Fibroblast of lung (primary cell): ENCODE data around the gene PHC2. TPM values are rescaled to one million over a fixed set of nuclear protein-coding genes. Genes with fewer than 3 reads are reported as not detected.

Source experiments
- DNase-seq, 2 donors: peaks; one replicate each; pipeline versions ENCODE4 v3.0.0 to v3.0.0-alpha.2; 2010; ENCODE audit warnings: low read depth in 2 of 2
- H2AFZ ChIP-seq: 2 replicates; pipeline ENCODE4 v1.5.1; 2012; ENCODE audit warnings: low read length, control low read depth, inconsistent platforms
- H3K27ac ChIP-seq: 2 replicates; pipeline ENCODE4 v1.5.1; 2011; ENCODE audit warnings: low read length, control low read depth; ENCODE audit not compliant: insufficient read depth
- H3K27me3 ChIP-seq: 2 replicates; pipeline ENCODE4 v1.5.1; 2011; ENCODE audit warnings: mild to moderate bottlenecking, low read length; ENCODE audit not compliant: control insufficient read depth, insufficient read depth
- H3K36me3 ChIP-seq: 2 replicates; pipeline ENCODE4 v1.5.1; 2011; ENCODE audit warnings: low read length; ENCODE audit not compliant: control insufficient read depth, insufficient read depth
- H3K4me1 ChIP-seq: 2 replicates; pipeline ENCODE4 v1.5.1; 2011; ENCODE audit warnings: low read length; ENCODE audit not compliant: control insufficient read depth, insufficient read depth; ENCODE audit errors: extremely low read depth
- H3K4me2 ChIP-seq: 2 replicates; pipeline ENCODE4 v1.5.1; 2011; ENCODE audit warnings: low read length, control low read depth; ENCODE audit not compliant: insufficient read depth; ENCODE audit errors: extremely low read depth
- H3K4me3 ChIP-seq, 4 experiments: fragments of 200-600 bp in 1 of 4; sonication (generic) in 1 of 4; replicated peaks in 1 of 4; 2 replicates each; pipeline ENCODE4 v1.5.1; 2011 to 2016; ENCODE audit warnings: low read length in 4 of 4, low read depth in 3 of 4, mild to moderate bottlenecking in 3 of 4, control low read depth in 2 of 4, inconsistent platforms in 1 of 4, mixed read lengths in 1 of 4; ENCODE audit not compliant: insufficient read depth in 1 of 4; ENCODE audit errors: control extremely low read depth in 1 of 4
- H3K79me2 ChIP-seq: 2 replicates; pipeline ENCODE4 v1.5.1; 2012; ENCODE audit warnings: mild to moderate bottlenecking, low read length, inconsistent platforms; ENCODE audit not compliant: control insufficient read depth, insufficient read depth
- H3K9ac ChIP-seq: 2 replicates; pipeline ENCODE4 v1.5.1; 2011; ENCODE audit warnings: mild to moderate bottlenecking, low read length, control low read depth; ENCODE audit not compliant: insufficient read depth
- H3K9me3 ChIP-seq: 2 replicates; pipeline ENCODE4 v1.5.1; 2012; ENCODE audit warnings: low read depth, low read length; ENCODE audit not compliant: control insufficient read depth, insufficient read depth
- H4K20me1 ChIP-seq: 2 replicates; pipeline ENCODE4 v1.5.1; 2011; ENCODE audit warnings: low read length; ENCODE audit not compliant: control insufficient read depth, insufficient read depth; ENCODE audit errors: extremely low read depth
- CTCF ChIP-seq, 2 donors: IDR thresholded peaks in 1 of 2; conservative IDR thresholded peaks in 1 of 2; 1 replicate in 1 of 2; 2 replicates in 1 of 2; pipeline ENCODE4 v1.5.1; 2011 to 2012; ENCODE audit warnings: low read length in 2 of 2, control low read depth in 1 of 2, inconsistent platforms in 1 of 2, low read depth in 1 of 2, mild to moderate bottlenecking in 1 of 2
- EZH2 ChIP-seq: IDR thresholded peaks from 2 replicates; pipeline ENCODE4 v1.5.1; 2012; ENCODE audit warnings: low read length, control low read depth, mild to moderate bottlenecking; ENCODE audit errors: missing control alignments
- polyA plus RNA-seq, 2 donors: library from polyadenylated mRNA; depleted of rRNA in 1 of 2; stranded (reverse) in 1 of 2; unstranded in 1 of 2; fragments of >200 nt; gene quantifications; 2 replicates each; pipeline ENCODE4 v1.2.1, GENCODE V29; 2011 to 2012; ENCODE audit warnings: missing spikeins in 1 of 2
- total RNA-seq: library from RNA; depleted of rRNA; stranded (reverse); fragments of >200 nt; gene quantifications from 2 replicates; pipeline ENCODE4 v1.2.1, GENCODE V29; 2014

Gene PHC2
- total and polyA plus RNA-seq, 2 donors (not counting 1 experiment from before 2014, with no cell fraction given), result 62.6 to 75.8 TPM

- Histone ChIP-seq H3K4me1 (no peaks in the 10 kb centered on the region), H3K9ac (no peak overlapping the region), H4K20me1 (no peaks in the 10 kb centered on the region), H3K36me3 (no peaks in the 10 kb centered on the region), H3K4me3 (no peak overlapping the region), H3K4me2 (no peak overlapping the region), H3K27ac (no peak overlapping the region), H2AFZ (no peak overlapping the region), H3K27me3 (peaks cover 3% of the 10 kb centered on the region), H3K79me2 (no peaks in the 10 kb centered on the region), H3K9me3 (no peaks in the 10 kb centered on the region)
- no peak for TF ChIP-seq CTCF (conservative IDR thresholded peaks at IDR 0.05 in 1 of 2, IDR thresholded peaks at IDR 0.05 in 1 of 2; ENCODE audit: low read depth in 1 of 2, low read length in 2 of 2)
- TF ChIP-seq EZH2, result no peak
- DNase-seq, result no peak
These were observed 116.5 kb downstream of the PHC2 start for GRCh38 chr1:33314416-33314815.

GRCh38 chr1:33312413-33312749 is 118.5 kb downstream of the PHC2 start:
- no peak for TF ChIP-seq EZH2
- no peak for TF ChIP-seq CTCF (conservative IDR thresholded peaks at IDR 0.05 in 1 of 2, IDR thresholded peaks at IDR 0.05 in 1 of 2; ENCODE audit: low read depth in 1 of 2, low read length in 2 of 2)
- no peak overlapping the region for H3K4me2 ChIP-seq
- no peaks in the 10 kb centered on the region for H4K20me1 ChIP-seq
- no peaks in the 10 kb centered on the region for H3K9me3 ChIP-seq
- no peak for DNase-seq
- no peaks in the 10 kb centered on the region for H3K36me3 ChIP-seq
- no peak overlapping the region for H3K27ac ChIP-seq
- H3K4me3 ChIP-seq, result no peak overlapping the region
- no peak overlapping the region for H3K9ac ChIP-seq
- H3K27me3 ChIP-seq, result peaks cover 3% of the 10 kb centered on the region
- no peaks in the 10 kb centered on the region for H3K4me1 ChIP-seq
- no peak overlapping the region for H2AFZ ChIP-seq
- H3K79me2 ChIP-seq, result no peaks in the 10 kb centered on the region

GRCh38 chr1:33311706-33312412 is 119.0 kb downstream of the PHC2 start:
- no peak overlapping the region for H3K9ac ChIP-seq
- DNase-seq, result no peak
- no peak for TF ChIP-seq CTCF (conservative IDR thresholded peaks at IDR 0.05 in 1 of 2, IDR thresholded peaks at IDR 0.05 in 1 of 2; ENCODE audit: low read depth in 1 of 2, low read length in 2 of 2)
- TF ChIP-seq EZH2, result no peak
- no peak overlapping the region for H3K4me2 ChIP-seq
- H3K36me3 ChIP-seq, result no peaks in the 10 kb centered on the region
- H4K20me1 ChIP-seq, result no peaks in the 10 kb centered on the region
- no peak overlapping the region for H3K27ac ChIP-seq
- no peaks in the 10 kb centered on the region for H3K4me1 ChIP-seq
- H3K27me3 ChIP-seq, result peaks cover 3% of the 10 kb centered on the region
- no peaks in the 10 kb centered on the region for H3K79me2 ChIP-seq
- H3K9me3 ChIP-seq, result no peaks in the 10 kb centered on the region
- no peak overlapping the region for H3K4me3 ChIP-seq
- H2AFZ ChIP-seq, result no peak overlapping the region
